Common myeloid progenitor, CD34-positive (primary cell): ENCODE data around the gene ANAPC10.
"Not testable (repeated sequence)": the region's sequence is repeated elsewhere in the genome, so short reads cannot be mapped to it uniquely, and the experiment has no call there.

Experiments used
- CTCF ChIA-PET: fragments of 350-600 bp; sonication (Branson Sonifier 250); formaldehyde crosslinking; loops from one replicate; lab custom pipeline; 2021; ENCODE audit warnings: antibody characterized with exemption; lab: Charles Lee
- POLR2A ChIA-PET: fragments of 350-600 bp; sonication (Branson Sonifier 250); formaldehyde crosslinking; loops from one replicate; lab custom pipeline; 2021; ENCODE audit warnings: antibody characterized with exemption; lab: Charles Lee
- DNase-seq, 3 donors: peaks; one replicate each; pipeline versions ENCODE4 v3.0.0 to v3.0.0-alpha.2; 2013
- H3K27ac ChIP-seq, 2 experiments: 1 replicate in 1 of 2; 2 replicates in 1 of 2; pipeline ENCODE4 v1.7.0; 2013; ENCODE audit warnings: inconsistent platforms in 2 of 2, low read length in 2 of 2, mild to moderate bottlenecking in 2 of 2, low read depth in 1 of 2, moderate library complexity in 1 of 2; ENCODE audit not compliant: severe bottlenecking in 2 of 2, insufficient read depth in 1 of 2, poor library complexity in 1 of 2
- H3K27me3 ChIP-seq, 5 experiments: replicated peaks in 2 of 5; 1 replicate in 3 of 5; 2 replicates in 2 of 5; pipeline versions ENCODE4 v1.6.1 to v1.7.0; 2013; ENCODE audit warnings: low read length in 4 of 5, mild to moderate bottlenecking in 2 of 5, moderate library complexity in 2 of 5, inconsistent platforms in 1 of 5; ENCODE audit not compliant: insufficient read depth in 5 of 5, control insufficient read depth in 4 of 5
- H3K36me3 ChIP-seq, 4 experiments: 1 replicate in 2 of 4; 2 replicates in 2 of 4; pipeline versions ENCODE4 v1.6.1 to v1.7.0; 2013; ENCODE audit warnings: low read length in 3 of 4, control low read depth in 1 of 4, mild to moderate bottlenecking in 1 of 4; ENCODE audit not compliant: control insufficient read depth in 4 of 4, insufficient read depth in 4 of 4
- H3K4me1 ChIP-seq, 4 experiments: 1 replicate in 3 of 4; 2 replicates in 1 of 4; pipeline versions ENCODE4 v1.6.1 to v1.7.1; 2013; ENCODE audit warnings: low read length in 3 of 4, mild to moderate bottlenecking in 3 of 4, control low read depth in 1 of 4, inconsistent platforms in 1 of 4, moderate library complexity in 1 of 4; ENCODE audit not compliant: control insufficient read depth in 4 of 4, insufficient read depth in 4 of 4; ENCODE audit errors: control extremely low read depth in 1 of 4
- H3K4me3 ChIP-seq, 7 experiments: 1 replicate in 4 of 7; 2 replicates in 3 of 7; pipeline versions ENCODE4 v1.5.1 to v1.7.0; 2013; ENCODE audit warnings: mild to moderate bottlenecking in 7 of 7, low read length in 6 of 7, moderate library complexity in 6 of 7, inconsistent platforms in 2 of 7, low read depth in 2 of 7, control low read depth in 1 of 7; ENCODE audit not compliant: insufficient read depth in 4 of 7, control insufficient read depth in 1 of 7; ENCODE audit errors: extremely low read depth in 1 of 7
- H3K9me3 ChIP-seq, 5 experiments: 1 replicate in 4 of 5; 2 replicates in 1 of 5; pipeline versions ENCODE4 v1.6.1 to v1.7.1; 2013; ENCODE audit warnings: low read length in 4 of 5, mild to moderate bottlenecking in 2 of 5, inconsistent platforms in 1 of 5, low read depth in 1 of 5, moderate library complexity in 1 of 5; ENCODE audit not compliant: control insufficient read depth in 4 of 5, insufficient read depth in 2 of 5; ENCODE audit errors: control extremely low read depth in 1 of 5
- WGBS: methylation state at CpG from one replicate; pipeline ENCODE4 v1.1.5; 2013; ENCODE audit not compliant: insufficient coverage; 5-methylcytosine and 5-hydroxymethylcytosine counted together

Gene ANAPC10

GRCh38 chr4:145000656-145001055 is 97.3 kb downstream of the ANAPC10 start:
- CTCF ChIA-PET, H3K36me3 ChIP-seq, DNase-seq, H3K4me1 ChIP-seq, H3K4me3 ChIP-seq, H3K27ac ChIP-seq, H3K27me3 ChIP-seq, POLR2A ChIA-PET: not testable (repeated sequence)
- H3K9me3 ChIP-seq = peaks cover 0 to 11% (median 3%) of the 10 kb centered on the region in 5 experiments
- WGBS = 100% methylated on average over 3 of the region's 5 CpGs

GRCh38 chr4:144989306-144989705 is 108.7 kb downstream of the ANAPC10 start:
- Histone ChIP-seq H3K27ac (no peak overlapping the region), H3K36me3 (peaks cover 0 to 11% (median 7%) of the 10 kb centered on the region in 4 experiments), H3K27me3 (no peaks in the 10 kb centered on the region), H3K9me3 (peaks cover 0 to 3% (median 0%) of the 10 kb centered on the region in 5 experiments), H3K4me1 (no peaks in the 10 kb centered on the region), H3K4me3 (no peak overlapping the region)
- 100% methylated on average over 1 of the region's 2 CpGs for WGBS
- DNase-seq = no peak
- POLR2A ChIA-PET = no interaction called here
- CTCF ChIA-PET = no interaction called here

- no peaks in the 10 kb centered on the region for H3K27me3 ChIP-seq
- POLR2A ChIA-PET = no interaction called here
- no peak overlapping the region for H3K4me3 ChIP-seq
- no peaks in the 10 kb centered on the region for H3K4me1 ChIP-seq
- H3K27ac ChIP-seq = no peak overlapping the region
- H3K9me3 ChIP-seq = peaks cover 0 to 2% (median 0%) of the 10 kb centered on the region in 5 experiments
- no CpG with 5 or more reads among the region's 1 CpG for WGBS
- H3K36me3 ChIP-seq = no peaks in the 10 kb centered on the region
- CTCF ChIA-PET = no interaction called here
- no peak for DNase-seq
Observed at GRCh38 chr4:144985531-144985930, 112.5 kb downstream of the ANAPC10 start.

GRCh38 chr4:144985014-144985413 is 113.0 kb downstream of the ANAPC10 start:
- Histone ChIP-seq H3K36me3 (no peaks in the 10 kb centered on the region), H3K4me1 (no peaks in the 10 kb centered on the region), H3K27ac (no peak overlapping the region), H3K4me3 (no peak overlapping the region), H3K9me3 (peaks cover 0 to 1% (median 0%) of the 10 kb centered on the region in 5 experiments), H3K27me3 (no peaks in the 10 kb centered on the region)
- ChIA-PET CTCF (no interaction called here), POLR2A (no interaction called here)
- DNase-seq = no peak

- H3K27me3 ChIP-seq = no peaks in the 10 kb centered on the region
- no peaks in the 10 kb centered on the region for H3K36me3 ChIP-seq
- ChIA-PET POLR2A (no interaction called here), CTCF (no interaction called here)
- H3K9me3 ChIP-seq = peaks cover 0 to 1% (median 0%) of the 10 kb centered on the region in 5 experiments
- no peak overlapping the region for H3K4me3 ChIP-seq
- 100% methylated on average over 2 of the region's 3 CpGs for WGBS
- H3K4me1 ChIP-seq = no peaks in the 10 kb centered on the region
- DNase-seq = no peak
- no peak overlapping the region for H3K27ac ChIP-seq
Observed at GRCh38 chr4:144984241-144984640, 113.8 kb downstream of the ANAPC10 start.

- POLR2A ChIA-PET = no interaction called here
- no CpG with 5 or more reads among the region's 2 CpGs for WGBS
- Histone ChIP-seq H3K4me3 (no peak overlapping the region), H3K27me3 (no peaks in the 10 kb centered on the region), H3K4me1 (no peaks in the 10 kb centered on the region), H3K27ac (no peak overlapping the region), H3K36me3 (no peaks in the 10 kb centered on the region), H3K9me3 (peaks cover 0 to 5% (median 0%) of the 10 kb centered on the region in 5 experiments)
- DNase-seq = no peak
- CTCF ChIA-PET = no interaction called here
Observed at GRCh38 chr4:144975718-144976117, 122.3 kb downstream of the ANAPC10 start.

GRCh38 chr4:144970597-144970996 is 127.4 kb downstream of the ANAPC10 start:
- H3K27me3 ChIP-seq = no peaks in the 10 kb centered on the region
- no peaks in the 10 kb centered on the region for H3K36me3 ChIP-seq
- POLR2A ChIA-PET = no interaction called here
- CTCF ChIA-PET = no interaction called here
- 89% methylated on average over 1 of the region's 1 CpG for WGBS
- no peaks in the 10 kb centered on the region for H3K9me3 ChIP-seq
- H3K4me1 ChIP-seq = no peaks in the 10 kb centered on the region
- no peak for DNase-seq
- H3K4me3 ChIP-seq = no peak overlapping the region
- no peak overlapping the region for H3K27ac ChIP-seq
